T-cell (primary cell): Measurements from ENCODE around the gene CAPN9. TPM values are rescaled to one million over a fixed set of nuclear protein-coding genes. Genes with fewer than 3 reads are reported as not detected.
"Not testable (repeated sequence)": the region's sequence is repeated elsewhere in the genome, so short reads cannot be mapped to it uniquely, and the experiment has no call there.

Experiments
- ATAC-seq, 4 experiments: fragments of 200-7000 bp in 3 of 4; fragments of 150-1000 bp in 1 of 4; cut with Tn5 transposase; replicated peaks in 1 of 4; 1 replicate in 3 of 4; 2 replicates in 1 of 4; pipeline ENCODE4 v1.10.0; 2021; ENCODE audit warnings: moderate library complexity in 3 of 4, mild to moderate bottlenecking in 2 of 4, moderate number of reproducible peaks in 1 of 4
- CTCF ChIA-PET, 2 donors: fragments of 300-600 bp; sonication (Branson Sonifier 250); formaldehyde crosslinking; loops; one replicate each; lab custom pipeline; 2022; ENCODE audit warnings: antibody characterized with exemption in 2 of 2; lab: Charles Lee
- POLR2A ChIA-PET, 2 donors: fragments of 300-600 bp; sonication (Branson Sonifier 250); formaldehyde crosslinking; loops; one replicate each; lab custom pipeline; 2022; ENCODE audit warnings: antibody characterized with exemption in 2 of 2; lab: Charles Lee
- DNase-seq, 35 experiments: peaks; one replicate each; pipeline versions ENCODE4 v3.0.0 to v3.0.0-alpha.2; 2013 to 2023
- H3K27ac ChIP-seq: one replicate; pipeline ENCODE4 v1.5.1; 2013; ENCODE audit warnings: low read length
- H3K27me3 ChIP-seq, 2 experiments: replicated peaks in 1 of 2; 1 replicate in 1 of 2; 2 replicates in 1 of 2; pipeline versions ENCODE4 v1.6.1 to v1.7.0; 2013; ENCODE audit warnings: low read length in 1 of 2, mixed read lengths in 1 of 2; ENCODE audit not compliant: control insufficient read depth in 2 of 2, insufficient read depth in 2 of 2; ENCODE audit errors: extremely low read depth in 1 of 2
- H3K36me3 ChIP-seq, 2 donors: 1 replicate in 1 of 2; 2 replicates in 1 of 2; pipeline versions ENCODE4 v1.6.1 to v1.7.0; 2013; ENCODE audit warnings: low read length in 1 of 2; ENCODE audit not compliant: control insufficient read depth in 2 of 2, insufficient read depth in 1 of 2; ENCODE audit errors: extremely low read depth in 1 of 2
- H3K4me1 ChIP-seq, 2 experiments: 1 replicate in 1 of 2; 2 replicates in 1 of 2; pipeline versions ENCODE4 v1.6.1 to v1.7.0; 2013; ENCODE audit warnings: low read length in 2 of 2, mixed read lengths in 1 of 2; ENCODE audit not compliant: insufficient read depth in 2 of 2, control insufficient read depth in 1 of 2; ENCODE audit errors: extremely low read depth in 1 of 2
- H3K4me3 ChIP-seq, 2 donors: 1 replicate in 1 of 2; 2 replicates in 1 of 2; pipeline versions ENCODE4 v1.5.1 to v1.7.0; 2013; ENCODE audit warnings: mild to moderate bottlenecking in 2 of 2, low read length in 1 of 2, moderate library complexity in 1 of 2; ENCODE audit not compliant: control insufficient read depth in 1 of 2; ENCODE audit errors: extremely low read depth in 1 of 2
- H3K9me3 ChIP-seq: 2 replicates; pipeline ENCODE4 v1.7.0; 2013
- H3K27ac Mint-ChIP-seq, 2 donors: one replicate each; pipeline ENCODE4 v1.8.0; 2020 to 2021; ENCODE audit warnings: mild to moderate bottlenecking in 2 of 2, mixed read lengths in 2 of 2
- H3K27me3 Mint-ChIP-seq, 2 donors: one replicate each; pipeline ENCODE4 v1.8.0; 2021 to 2022; ENCODE audit warnings: mixed read lengths in 2 of 2
- H3K36me3 Mint-ChIP-seq: one replicate; pipeline ENCODE4 v1.8.0; 2021; ENCODE audit warnings: mixed read lengths
- H3K4me1 Mint-ChIP-seq, 3 donors: one replicate each; pipeline ENCODE4 v1.8.0; 2020 to 2022; ENCODE audit warnings: mixed read lengths in 3 of 3, mild to moderate bottlenecking in 1 of 3
- H3K4me3 Mint-ChIP-seq, 3 donors: one replicate each; pipeline ENCODE4 v1.8.0; 2020 to 2022; ENCODE audit warnings: mild to moderate bottlenecking in 3 of 3, mixed read lengths in 3 of 3, moderate library complexity in 3 of 3
- H3K9me3 Mint-ChIP-seq, 3 donors: one replicate each; pipeline ENCODE4 v1.8.0; 2020 to 2022; ENCODE audit warnings: mixed read lengths in 3 of 3
- WGBS: methylation state at CpG from one replicate; pipeline ENCODE4 v1.1.5; 2013; ENCODE audit warnings: missing lambda C conversion rate; ENCODE audit not compliant: insufficient coverage; 5-methylcytosine and 5-hydroxymethylcytosine counted together
- total RNA-seq, 35 experiments: library from RNA in 6 of 35; stranded (reverse) in 6 of 35; fragments of 120-200 nt in 1 of 35; gene quantifications; one replicate each; pipeline versions ENCODE4 v1.2.1 to v1.2.4 and lab custom pipeline; 2013 to 2026

The CAPN9 gene
- total RNA-seq, 5 donors from 2014 or later (not counting 1 experiment from before 2014, with no cell fraction given), result not detected

DNA sequence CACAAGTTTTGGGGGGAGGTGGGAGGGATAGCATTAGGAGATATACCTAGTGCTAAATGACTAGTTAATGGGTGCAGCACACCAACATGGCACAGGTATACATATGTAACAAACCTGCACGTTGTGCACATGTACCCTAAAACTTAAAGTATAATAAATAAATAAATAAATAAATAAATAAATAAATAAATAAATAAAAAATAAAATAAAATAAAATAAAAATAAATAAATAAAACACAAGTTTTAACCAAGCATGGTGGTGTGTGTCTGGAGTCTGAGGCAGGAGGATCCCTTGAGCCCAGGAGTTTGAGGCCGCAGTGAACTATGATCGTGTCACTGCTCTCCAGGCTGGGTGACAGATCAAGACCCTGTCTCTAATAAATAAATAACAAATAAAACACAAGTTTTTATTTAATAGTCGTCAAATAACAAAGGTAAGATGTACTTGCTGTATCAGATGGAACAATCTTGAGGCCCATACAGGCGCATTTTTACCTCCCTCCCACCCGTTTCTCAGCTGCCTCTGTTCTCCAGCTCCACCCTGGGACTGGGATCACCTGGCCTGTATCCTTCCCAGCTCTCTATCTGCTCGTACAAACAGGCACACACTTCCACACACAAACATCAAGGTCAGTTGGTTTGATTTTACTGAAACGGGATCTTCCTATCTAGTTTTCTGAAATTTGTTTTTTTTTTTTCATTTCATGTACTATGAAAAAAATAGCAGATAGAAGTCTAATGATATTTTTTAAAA, 20.8 kb downstream of the CAPN9 start:
- 69% methylated on average over 2 of the region's 8 CpGs for WGBS
- H3K27ac ChIP-seq, H3K9me3 Mint-ChIP-seq, H3K4me3 ChIP-seq, H3K27me3 ChIP-seq, CTCF ChIA-PET, DNase-seq, H3K27me3 Mint-ChIP-seq, H3K27ac Mint-ChIP-seq, H3K36me3 Mint-ChIP-seq, H3K4me1 ChIP-seq, H3K4me3 Mint-ChIP-seq, H3K9me3 ChIP-seq, H3K36me3 ChIP-seq, H3K4me1 Mint-ChIP-seq, ATAC-seq, POLR2A ChIA-PET: not testable (repeated sequence)

DNA sequence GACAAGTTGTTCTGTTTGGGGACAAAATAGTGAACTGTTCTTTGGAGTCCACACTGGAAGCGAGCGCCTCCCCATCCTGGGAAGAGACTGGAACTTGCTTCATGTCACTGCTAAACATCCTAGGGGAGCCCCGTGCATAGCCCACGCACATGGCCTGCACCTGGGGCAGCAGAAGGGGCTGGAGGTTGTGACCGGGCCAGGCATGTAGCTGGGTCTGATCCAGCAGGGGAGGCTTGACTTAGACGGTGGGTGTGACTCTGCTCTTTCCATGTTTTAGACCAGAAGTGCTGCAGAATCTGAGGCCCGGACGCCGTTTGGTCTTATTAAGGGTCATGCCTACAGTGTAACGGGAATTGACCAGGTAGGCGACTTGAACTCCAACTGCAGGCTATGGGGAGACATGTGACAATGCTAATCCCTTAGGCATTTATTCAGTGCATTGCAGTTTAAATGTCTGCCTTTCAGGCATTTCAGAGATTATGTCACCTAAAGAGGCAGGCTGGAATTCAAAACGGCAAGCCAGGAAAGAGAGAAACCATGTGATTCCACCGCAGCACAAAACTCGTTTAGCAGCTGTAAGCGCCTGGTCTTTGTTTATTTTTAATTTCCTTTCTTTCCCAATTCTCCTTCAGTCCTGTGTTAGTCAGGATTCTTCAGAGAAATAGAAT, 21.8 kb downstream of the CAPN9 start:
- CTCF ChIA-PET, result no interaction called here
- Histone ChIP-seq H3K27me3 (peaks cover 0 to 10% of the 10 kb centered on the region in 2 experiments), H3K4me1 (no peaks in the 10 kb centered on the region), H3K9me3 (no peaks in the 10 kb centered on the region), H3K4me3 (no peak overlapping the region), H3K36me3 (no peaks in the 10 kb centered on the region), H3K27ac (no peak overlapping the region)
- ATAC-seq, result no peak
- H3K4me3 Mint-ChIP-seq, result no peak overlapping the region
- DNase-seq, result no peak
- H3K9me3 Mint-ChIP-seq, result peaks cover 0 to 3% (median 3%) of the 10 kb centered on the region in 3 donors
- 91% methylated on average over 12 of the region's 15 CpGs for WGBS
- no peak overlapping the region for H3K27ac Mint-ChIP-seq
- H3K27me3 Mint-ChIP-seq, result peaks cover 6 to 8% of the 10 kb centered on the region in 2 donors
- H3K4me1 Mint-ChIP-seq, result no peaks in the 10 kb centered on the region
- POLR2A ChIA-PET, result no interaction called here
- no peaks in the 10 kb centered on the region for H3K36me3 Mint-ChIP-seq

DNA sequence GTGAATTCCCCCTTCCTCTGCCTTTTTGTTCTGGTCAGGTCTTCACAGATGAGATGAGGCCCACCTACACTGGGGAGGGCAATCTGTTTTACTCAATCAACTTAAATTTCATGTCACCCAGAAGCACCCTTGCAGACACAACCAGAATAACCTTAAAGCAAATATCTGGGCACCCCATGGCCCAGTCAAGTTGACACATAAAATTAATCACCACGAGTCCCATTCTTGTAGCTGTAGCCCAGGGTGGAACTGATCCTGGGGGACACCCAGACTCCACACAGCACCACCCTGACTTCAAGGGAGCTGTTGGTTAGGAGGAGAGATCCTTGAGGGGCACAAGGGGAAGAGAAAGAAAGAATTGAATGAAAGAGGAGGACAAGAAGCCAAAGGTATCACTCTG, 23.1 kb downstream of the CAPN9 start:
- no peaks in the 10 kb centered on the region for H3K36me3 Mint-ChIP-seq
- Histone ChIP-seq H3K4me3 (no peak overlapping the region), H3K9me3 (no peaks in the 10 kb centered on the region), H3K27me3 (peaks cover 0 to 10% of the 10 kb centered on the region in 2 experiments), H3K27ac (no peak overlapping the region), H3K4me1 (no peaks in the 10 kb centered on the region), H3K36me3 (no peaks in the 10 kb centered on the region)
- no peak for ATAC-seq
- peaks cover 0 to 3% (median 3%) of the 10 kb centered on the region in 3 donors for H3K9me3 Mint-ChIP-seq
- peaks cover 6 to 8% of the 10 kb centered on the region in 2 donors for H3K27me3 Mint-ChIP-seq
- ChIA-PET POLR2A (no interaction called here), CTCF (no interaction called here)
- no peak for DNase-seq
- H3K4me1 Mint-ChIP-seq, result no peaks in the 10 kb centered on the region
- no CpG with 5 or more reads among the region's 1 CpG for WGBS
- no peak overlapping the region for H3K4me3 Mint-ChIP-seq
- H3K27ac Mint-ChIP-seq, result no peak overlapping the region

DNA sequence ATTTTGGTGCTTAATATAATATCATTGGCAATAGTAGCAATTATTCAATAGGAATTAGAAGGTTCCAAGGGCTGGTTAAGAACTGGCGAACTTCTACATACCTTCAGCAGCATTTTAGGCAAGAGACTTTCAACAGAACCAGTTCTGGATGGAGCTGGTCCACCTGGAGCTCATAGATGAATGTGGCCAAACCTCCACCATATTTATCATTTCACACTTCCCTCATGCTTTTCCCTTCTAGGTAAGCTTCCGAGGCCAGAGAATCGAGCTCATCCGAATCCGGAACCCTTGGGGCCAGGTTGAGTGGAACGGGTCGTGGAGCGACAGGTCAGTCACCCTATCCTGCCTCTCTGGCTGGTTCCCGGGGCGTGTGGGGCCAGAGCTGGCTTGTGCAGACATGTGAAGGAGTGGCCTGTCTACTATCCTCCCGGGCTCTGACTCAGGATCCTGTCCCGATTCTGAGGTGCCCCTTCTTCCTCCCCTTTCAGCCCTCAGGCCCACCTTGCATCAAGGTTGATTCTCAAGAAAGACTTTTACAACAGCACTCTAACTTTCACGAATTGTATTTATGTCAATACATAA, 24.7 kb downstream of the CAPN9 start:
- no peaks in the 10 kb centered on the region for H3K4me1 Mint-ChIP-seq
- Histone ChIP-seq H3K4me3 (no peak overlapping the region), H3K36me3 (no peaks in the 10 kb centered on the region), H3K27me3 (peaks cover 0 to 10% of the 10 kb centered on the region in 2 experiments), H3K4me1 (no peaks in the 10 kb centered on the region), H3K27ac (no peak overlapping the region), H3K9me3 (no peaks in the 10 kb centered on the region)
- peaks cover 13% of the 10 kb centered on the region in 2 donors for H3K27me3 Mint-ChIP-seq
- ChIA-PET POLR2A (interaction anchor here in 1 of 2 donors (0.6 kb wide), 1 partner anchor 375 kb away, joined by 3 read pairs; no protein-coding TSS in a partner anchor), CTCF (no interaction called here)
- DNase-seq (no peak), ATAC-seq (no peak)
- no peak overlapping the region for H3K4me3 Mint-ChIP-seq
- 87% methylated on average over 6 of the region's 13 CpGs for WGBS
- no peaks in the 10 kb centered on the region for H3K36me3 Mint-ChIP-seq
- H3K27ac Mint-ChIP-seq, result no peak overlapping the region
- peaks cover 0 to 3% (median 3%) of the 10 kb centered on the region in 3 donors for H3K9me3 Mint-ChIP-seq

DNA sequence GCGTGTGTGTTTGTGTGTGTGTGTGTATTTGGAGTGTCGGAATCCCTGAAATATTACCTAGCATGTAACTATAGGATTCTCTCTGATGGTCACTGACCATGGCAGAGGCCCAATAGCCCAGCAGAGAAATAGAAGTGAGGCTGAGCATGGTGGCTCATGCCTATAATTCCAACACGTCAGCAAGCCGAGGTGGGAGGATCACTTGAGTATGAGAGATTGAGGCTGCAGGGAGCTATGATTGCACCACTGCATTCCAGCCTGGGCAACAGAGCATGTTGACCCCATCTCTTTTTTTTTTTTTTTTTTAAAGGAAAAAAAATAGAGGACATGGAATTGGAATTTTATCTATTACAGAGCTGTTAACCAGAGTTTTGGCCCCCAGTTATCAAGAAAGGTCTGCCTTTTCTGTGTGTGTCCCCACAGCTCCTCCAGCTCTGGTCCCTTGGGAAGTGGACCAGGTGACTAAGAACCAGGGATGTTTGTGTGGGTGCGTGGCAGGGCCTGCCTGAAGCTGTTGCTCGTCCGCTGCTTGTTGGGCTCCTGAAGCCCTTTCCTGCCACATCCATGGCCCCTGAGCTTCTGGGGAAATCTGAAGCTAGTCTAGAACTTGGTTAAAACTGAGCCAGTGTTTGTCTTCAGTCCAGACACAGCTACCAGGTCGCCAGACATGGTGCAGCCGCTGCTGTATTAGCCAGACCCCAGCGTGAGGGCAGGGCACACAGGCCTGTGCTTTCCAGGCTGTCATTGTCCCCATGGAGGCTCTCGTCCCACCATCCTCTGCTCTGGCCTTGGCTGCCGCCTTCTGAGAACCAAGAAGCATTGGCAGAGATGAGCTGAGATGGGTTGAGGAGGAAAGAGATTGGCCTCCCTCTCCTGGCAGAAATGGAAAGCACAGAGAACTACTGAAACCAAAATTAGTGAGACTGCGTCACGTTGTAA, 25.5 kb downstream of the CAPN9 start:
- WGBS, result 67% methylated on average over 11 of the region's 14 CpGs
- Histone ChIP-seq H3K9me3 (no peaks in the 10 kb centered on the region), H3K4me1 (no peaks in the 10 kb centered on the region), H3K27me3 (peaks cover 0 to 7% of the 10 kb centered on the region in 2 experiments), H3K36me3 (no peaks in the 10 kb centered on the region), H3K4me3 (no peak overlapping the region), H3K27ac (no peak overlapping the region)
- CTCF ChIA-PET, result no interaction called here
- H3K27ac Mint-ChIP-seq, result no peak overlapping the region
- no peaks in the 10 kb centered on the region for H3K4me1 Mint-ChIP-seq
- H3K9me3 Mint-ChIP-seq, result peaks cover 0 to 3% (median 3%) of the 10 kb centered on the region in 3 donors
- POLR2A ChIA-PET, result interaction anchor here in 1 of 2 donors (0.6 kb wide), 1 partner anchor 375 kb away, joined by 3 read pairs; no protein-coding TSS in a partner anchor
- no peaks in the 10 kb centered on the region for H3K36me3 Mint-ChIP-seq
- no peak for ATAC-seq
- DNase-seq, result no peak
- H3K27me3 Mint-ChIP-seq, result peaks cover 13 to 14% of the 10 kb centered on the region in 2 donors
- H3K4me3 Mint-ChIP-seq, result no peak overlapping the region
